Hepatocyte (in vitro differentiated cells): ENCODE results near the gene TENM4. TPM values are rescaled to one million over a fixed set of nuclear protein-coding genes. Genes with fewer than 3 reads are reported as not detected.

Source experiments
- DNase-seq: peaks from one replicate; pipeline ENCODE4 v3.0.0-alpha.2; 2016; ENCODE audit warnings: low spot score
- H2AFZ ChIP-seq: fragments of 200-600 bp; sonication (generic); 2 replicates; pipeline ENCODE4 v1.6.0; 2016; ENCODE audit warnings: antibody characterized with exemption, mild to moderate bottlenecking
- H3K27ac ChIP-seq: fragments of 200-600 bp; sonication (generic); 2 replicates; pipeline ENCODE4 v1.5.1; 2016; ENCODE audit warnings: mild to moderate bottlenecking
- H3K27me3 ChIP-seq: fragments of 200-600 bp; sonication (generic); 2 replicates; pipeline ENCODE4 v1.6.1; 2016
- H3K36me3 ChIP-seq: fragments of 200-600 bp; sonication (generic); replicated peaks from 2 replicates; pipeline ENCODE4 v1.5.1; 2016; ENCODE audit warnings: low read depth; ENCODE audit not compliant: insufficient read depth
- H3K4me1 ChIP-seq: fragments of 200-600 bp; sonication (generic); 2 replicates; pipeline ENCODE4 v1.5.1; 2016; ENCODE audit warnings: mild to moderate bottlenecking, moderate library complexity; ENCODE audit not compliant: insufficient read depth
- H3K4me2 ChIP-seq: fragments of 200-600 bp; sonication (generic); 2 replicates; pipeline ENCODE4 v1.6.0; 2016
- H3K4me3 ChIP-seq: fragments of 200-600 bp; sonication (generic); 2 replicates; pipeline ENCODE4 v1.5.1; 2016; ENCODE audit warnings: mild to moderate bottlenecking
- H3K79me2 ChIP-seq: fragments of 200-600 bp; sonication (generic); 2 replicates; pipeline ENCODE4 v1.6.0; 2017; ENCODE audit warnings: mild to moderate bottlenecking
- H3K9me2 ChIP-seq: fragments of 200-600 bp; sonication (generic); replicated peaks from 2 replicates; pipeline ENCODE4 v1.6.0; 2017; ENCODE audit warnings: mild to moderate bottlenecking; ENCODE audit not compliant: insufficient read depth
- H3K9me3 ChIP-seq: fragments of 200-600 bp; sonication (generic); 2 replicates; pipeline ENCODE4 v1.5.1; 2016; ENCODE audit warnings: low read depth, mild to moderate bottlenecking
- H4K20me1 ChIP-seq: fragments of 200-600 bp; sonication (generic); 2 replicates; pipeline ENCODE4 v1.6.0; 2016; ENCODE audit warnings: mild to moderate bottlenecking; ENCODE audit not compliant: insufficient read depth, poor library complexity, severe bottlenecking
- EZH2 ChIP-seq: fragments of 200-600 bp; sonication (generic); IDR thresholded peaks from 2 replicates; pipeline ENCODE4 v1.6.1; 2016; ENCODE audit warnings: antibody characterized with exemption, mild to moderate bottlenecking, borderline replicate concordance
- EZH2phosphoT487 ChIP-seq: fragments of 200-600 bp; sonication (generic); IDR thresholded peaks from one replicate; pipeline ENCODE4 v1.6.1; 2018; ENCODE audit warnings: antibody characterized with exemption, mild to moderate bottlenecking, low read depth, moderate library complexity; ENCODE audit not compliant: unreplicated experiment, severe bottlenecking
- WGBS: methylation state at CpG from one replicate; pipeline ENCODE4 v1.1.6; 2016; ENCODE audit warnings: low lambda C conversion rate; ENCODE audit errors: missing lambda C conversion rate; 5-methylcytosine and 5-hydroxymethylcytosine counted together
- polyA plus RNA-seq: library from polyadenylated mRNA; unstranded; fragments of >200 nt; fragmentation: Nextera tagmentation; extraction: Ambion mirVana; gene quantifications from 2 replicates; pipeline ENCODE4 v1.2.1, GENCODE V29; 2016
- total RNA-seq: library from RNA; depleted of rRNA; stranded (reverse); fragments of >200 nt; gene quantifications from 2 replicates; pipeline ENCODE4 v1.2.3, GENCODE V29; 2014
- TF ChIP-seq, protein P1 (sequence below): fragments of 200-600 bp; sonication (generic); IDR thresholded peaks from 2 replicates; pipeline ENCODE4 v1.5.1; 2016; ENCODE audit warnings: antibody characterized with exemption, mild to moderate bottlenecking; ENCODE audit not compliant: poor library complexity

The TENM4 gene
- total and polyA plus RNA-seq, 2 experiments from 2014 or later: 18.4 to 18.7 TPM

DNA sequence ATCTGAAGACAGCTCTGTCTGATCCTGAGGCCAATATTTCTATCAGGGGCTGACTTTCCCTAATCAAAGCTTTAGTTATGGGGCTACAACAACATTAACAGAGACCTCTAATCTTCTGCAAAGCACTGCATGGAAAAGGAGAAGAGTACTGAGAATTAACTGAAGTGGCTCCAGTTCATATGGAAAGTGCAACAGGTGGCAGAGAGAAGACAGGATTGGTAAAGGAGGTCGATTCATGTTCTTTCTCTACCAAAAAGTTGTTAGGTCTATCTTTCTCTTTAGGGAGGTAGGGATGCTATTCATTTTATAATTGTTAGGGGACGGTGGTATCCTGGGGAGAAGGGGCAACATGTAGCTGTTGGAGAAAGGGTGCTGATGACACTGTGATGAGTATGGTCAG is 633.5 kb downstream of the TENM4 start:
- Histone ChIP-seq H3K9me3 (no peaks in the 10 kb centered on the region), H3K27ac (no peak overlapping the region), H3K4me1 (peaks cover 22% of the 10 kb centered on the region), H4K20me1 (no peaks in the 10 kb centered on the region), H3K36me3 (no peaks in the 10 kb centered on the region), H3K9me2 (no peaks in the 10 kb centered on the region), H3K79me2 (no peaks in the 10 kb centered on the region), H2AFZ (no peak overlapping the region), H3K27me3 (no peaks in the 10 kb centered on the region), H3K4me3 (no peak overlapping the region), H3K4me2 (no peak overlapping the region)
- no peak for DNase-seq
- 98% methylated on average over 2 of the region's 2 CpGs for WGBS
- TF ChIP-seq EZH2phosphoT487 (no peak), EZH2 (no peak)
- TF ChIP-seq, protein P1, sequence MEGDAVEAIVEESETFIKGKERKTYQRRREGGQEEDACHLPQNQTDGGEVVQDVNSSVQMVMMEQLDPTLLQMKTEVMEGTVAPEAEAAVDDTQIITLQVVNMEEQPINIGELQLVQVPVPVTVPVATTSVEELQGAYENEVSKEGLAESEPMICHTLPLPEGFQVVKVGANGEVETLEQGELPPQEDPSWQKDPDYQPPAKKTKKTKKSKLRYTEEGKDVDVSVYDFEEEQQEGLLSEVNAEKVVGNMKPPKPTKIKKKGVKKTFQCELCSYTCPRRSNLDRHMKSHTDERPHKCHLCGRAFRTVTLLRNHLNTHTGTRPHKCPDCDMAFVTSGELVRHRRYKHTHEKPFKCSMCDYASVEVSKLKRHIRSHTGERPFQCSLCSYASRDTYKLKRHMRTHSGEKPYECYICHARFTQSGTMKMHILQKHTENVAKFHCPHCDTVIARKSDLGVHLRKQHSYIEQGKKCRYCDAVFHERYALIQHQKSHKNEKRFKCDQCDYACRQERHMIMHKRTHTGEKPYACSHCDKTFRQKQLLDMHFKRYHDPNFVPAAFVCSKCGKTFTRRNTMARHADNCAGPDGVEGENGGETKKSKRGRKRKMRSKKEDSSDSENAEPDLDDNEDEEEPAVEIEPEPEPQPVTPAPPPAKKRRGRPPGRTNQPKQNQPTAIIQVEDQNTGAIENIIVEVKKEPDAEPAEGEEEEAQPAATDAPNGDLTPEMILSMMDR: no peak

DNA sequence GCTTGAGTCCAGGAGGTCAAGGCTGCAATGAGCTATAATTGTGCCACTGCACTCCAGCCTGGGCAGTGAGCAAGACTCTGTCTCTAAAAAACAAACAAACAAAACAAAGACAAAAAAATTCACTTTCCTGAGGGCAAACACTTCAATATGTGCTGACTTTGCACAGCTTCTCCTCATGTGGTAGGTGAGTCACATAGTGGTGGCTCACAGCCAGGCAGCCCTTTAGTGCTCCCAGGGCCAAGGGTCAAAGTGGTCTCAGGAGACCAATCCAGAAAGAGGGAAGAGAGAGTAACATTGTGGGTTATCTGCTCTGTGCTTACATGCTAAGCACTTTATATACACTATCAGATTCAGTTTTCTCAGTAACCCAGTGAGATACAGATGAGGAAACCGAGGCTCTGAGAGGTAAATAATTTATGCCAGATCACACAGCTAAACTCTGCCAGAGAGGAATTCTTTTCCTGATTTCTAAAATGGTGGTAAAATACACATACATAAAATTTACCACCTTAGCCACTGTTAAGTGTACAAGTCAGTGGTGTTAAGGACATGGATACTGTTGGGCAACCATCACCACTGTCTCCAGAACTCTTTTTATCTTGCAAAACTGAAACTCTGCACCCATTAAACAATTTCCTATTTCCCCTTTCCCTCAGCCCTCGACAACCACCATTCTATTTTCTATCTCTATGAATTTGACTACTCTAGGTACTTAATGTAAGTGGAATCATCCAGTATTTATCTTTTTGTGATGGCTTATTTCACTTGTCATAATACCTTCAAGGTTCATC is 634.4 kb downstream of the TENM4 start:
- no peak overlapping the region for H3K27ac ChIP-seq
- H3K36me3 ChIP-seq: no peaks in the 10 kb centered on the region
- 47% methylated on average over 2 of the region's 2 CpGs for WGBS

DNA sequence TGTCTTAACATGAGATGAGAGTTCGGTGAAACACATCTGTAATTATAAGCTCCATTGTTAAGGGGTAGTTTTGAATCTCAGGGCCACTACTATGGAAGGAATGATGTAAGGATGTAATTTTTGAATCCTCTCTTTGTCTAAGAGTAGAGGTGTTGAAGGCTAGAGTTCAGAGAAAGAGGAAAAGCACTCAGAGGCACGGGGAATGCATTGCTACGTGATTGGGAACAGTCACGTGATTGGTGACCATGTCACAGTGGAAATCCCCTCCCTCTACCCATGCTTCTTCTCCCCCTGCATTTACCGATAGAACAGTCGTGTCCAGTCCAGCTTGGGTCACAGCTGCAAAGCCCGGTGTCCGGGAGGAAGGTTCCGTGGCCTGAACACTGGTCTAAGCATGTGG is 635.8 kb downstream of the TENM4 start:
- Histone ChIP-seq H3K4me2 (no peak overlapping the region), H2AFZ (no peak overlapping the region), H4K20me1 (no peaks in the 10 kb centered on the region), H3K9me3 (no peaks in the 10 kb centered on the region), H3K9me2 (no peaks in the 10 kb centered on the region), H3K27ac (no peak overlapping the region), H3K4me3 (no peak overlapping the region), H3K4me1 (peaks cover 40% of the 10 kb centered on the region), H3K79me2 (no peaks in the 10 kb centered on the region), H3K36me3 (no peaks in the 10 kb centered on the region), H3K27me3 (no peaks in the 10 kb centered on the region)
- DNase-seq: no peak
- TF ChIP-seq, protein P1: no peak
- no peak for TF ChIP-seq EZH2phosphoT487
- TF ChIP-seq EZH2: no peak
- WGBS: 96% methylated on average over 9 of the region's 9 CpGs

More for the DNA sequence above, 634.4 kb downstream of the TENM4 start:
- Histone ChIP-seq H3K4me2 (no peak overlapping the region), H3K4me1 (peaks cover 31% of the 10 kb centered on the region), H3K79me2 (no peaks in the 10 kb centered on the region), H3K9me3 (no peaks in the 10 kb centered on the region), H2AFZ (no peak overlapping the region), H3K27me3 (no peaks in the 10 kb centered on the region), H3K9me2 (no peaks in the 10 kb centered on the region), H3K4me3 (no peak overlapping the region), H4K20me1 (no peaks in the 10 kb centered on the region)
- peak; percentile 37 for DNase-seq
- TF ChIP-seq EZH2: no peak
- TF ChIP-seq EZH2phosphoT487: no peak
- TF ChIP-seq, protein P1: no peak
